Metanephros (tissue), 1 donor: ENCODE results near the gene VBP1. TPM values are rescaled to one million over a fixed set of nuclear protein-coding genes. Genes with fewer than 3 reads are reported as not detected.

Experiments
- total RNA-seq: library from RNA; depleted of rRNA; stranded (reverse); fragments of >200 nt; gene quantifications from one replicate; pipeline ENCODE4 v1.2.3, GENCODE V29; 2014

The VBP1 gene
- total RNA-seq = 29.9 TPM

GRCh38 chrX:155216179-155216939 lies at the start of gene VBP1:
VBP1 (plus strand) TSS chrX:155216460; CDS start chrX:155216483, 23 bp downstream.

GRCh38 chrX:155263854-155264628 lies 47.8 kb downstream of the VBP1 start, which contains the start of gene RAB39B:
RAB39B (minus strand) TSS chrX:155264491; CDS start chrX:155264288, 203 bp downstream.

Other genes with a start within 250 kb of the VBP1 start
- 13.7 TPM for gene F8, start 193.7 kb upstream of the VBP1 start, total RNA-seq
- 47.1 TPM for gene FUNDC2, start 189.6 kb upstream of the VBP1 start, total RNA-seq
- gene CMC4, start 145.3 kb upstream of the VBP1 start, total RNA-seq = 12.3 TPM
- 6.4 TPM for gene MTCP1, start 145.3 kb upstream of the VBP1 start, total RNA-seq
- gene BRCC3, start 145.0 kb upstream of the VBP1 start, total RNA-seq = 13.1 TPM
- gene RAB39B, start 48.0 kb downstream of the VBP1 start, total RNA-seq = 2.0 TPM
- 4.4 TPM for gene CLIC2, start 118.2 kb downstream of the VBP1 start, total RNA-seq
- gene F8A2, start 165.6 kb downstream of the VBP1 start, total RNA-seq = not detected
- 5.4 TPM for gene F8A3, start 242.2 kb downstream of the VBP1 start, total RNA-seq